ENCODE measurements around the gene USP2. TPM values are rescaled to one million over a fixed set of nuclear protein-coding genes. Genes with fewer than 3 reads are reported as not detected.

Gene USP2
- total RNA-seq, 2 experiments from 2014 or later = 0.55 to 0.68 TPM

DNA sequence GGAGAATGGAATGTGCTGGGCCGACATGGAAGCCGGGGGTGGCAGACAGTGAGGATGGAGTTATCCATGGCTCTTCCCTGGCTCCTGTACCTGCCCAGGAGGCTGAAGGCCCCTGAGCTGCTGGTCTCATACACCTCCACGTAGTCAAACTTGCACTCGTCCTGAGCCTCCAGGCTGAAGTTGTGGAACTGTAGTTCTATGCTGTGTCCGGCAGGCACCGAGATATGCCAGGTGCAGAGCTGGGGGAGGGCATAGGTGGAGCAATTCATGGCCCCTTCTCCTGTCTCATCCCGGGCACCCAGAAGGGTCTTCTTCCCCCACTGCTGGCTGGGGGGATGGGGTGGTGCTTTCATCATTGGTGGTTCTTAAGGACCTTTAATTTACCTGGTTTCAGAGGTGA, 37.8 kb downstream of the USP2 start:
- H3K9me3 Mint-ChIP-seq (ENCODE audit: insufficient read depth) = no peaks in the 10 kb centered on the region
- H3K27me3 Mint-ChIP-seq (ENCODE audit: low read depth) = peaks cover 36% of the 10 kb centered on the region
- POLR2A ChIA-PET = no interaction called here

DNA sequence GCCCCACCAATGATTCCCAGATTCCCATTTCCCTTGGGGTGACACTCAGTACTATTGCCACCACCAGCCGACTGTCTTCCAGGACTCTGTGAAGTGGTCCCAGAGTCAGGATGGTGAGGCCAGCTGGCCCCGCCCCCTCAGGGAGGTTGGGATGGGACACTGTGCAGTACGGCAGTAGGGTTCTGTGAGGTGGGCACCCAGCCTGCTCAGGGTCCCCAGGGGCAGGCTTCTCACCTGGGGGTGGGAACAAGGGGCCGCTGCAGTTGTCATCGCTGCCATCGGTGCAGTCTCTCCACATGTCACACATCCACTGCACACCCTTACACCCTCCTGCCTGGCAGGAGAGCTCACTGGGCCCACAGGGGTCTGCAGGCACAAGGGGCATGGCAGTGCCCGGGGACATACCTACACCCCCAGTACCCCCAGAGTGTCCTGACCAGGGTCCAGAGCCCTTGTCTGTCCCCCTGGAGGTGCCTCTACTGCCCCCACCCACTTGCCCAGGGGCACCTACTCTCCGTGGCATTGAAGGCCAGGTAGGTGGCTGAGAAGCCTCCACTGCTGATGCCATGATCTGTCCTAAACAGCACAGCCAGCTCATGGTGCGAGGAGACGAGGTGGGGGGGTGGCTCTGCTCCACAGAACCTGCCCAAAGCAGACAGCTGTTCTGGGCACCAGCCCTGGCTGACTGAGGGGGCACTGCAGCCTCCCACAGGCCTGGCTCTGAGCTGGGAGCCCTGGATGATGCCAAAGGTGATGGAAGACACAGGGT, 38.9 kb downstream of the USP2 start:
- DNase-seq (no peak), ATAC-seq (no peak)
- Mint-ChIP-seq H3K9me3 (ENCODE audit: insufficient read depth) (no peaks in the 10 kb centered on the region), H3K36me3 (ENCODE audit: low read depth) (peaks cover 3% of the 10 kb centered on the region), H3K27me3 (ENCODE audit: low read depth) (peaks cover 36% of the 10 kb centered on the region), H3K27ac (no peak overlapping the region), H3K4me1 (ENCODE audit: low read depth) (peaks cover 24% of the 10 kb centered on the region), H3K4me3 (no peak overlapping the region)
- POLR2A ChIA-PET = no interaction called here
- CTCF ChIA-PET = interaction anchor here (1.8 to 3.2 kb wide), 2 partner anchors 13 to 22 kb away, joined by 5 to 21 read pairs; no protein-coding TSS in a partner anchor

More for the DNA sequence above, 37.8 kb downstream of the USP2 start:
- DNase-seq (no peak), ATAC-seq (no peak)
- Mint-ChIP-seq H3K27ac (no peak overlapping the region), H3K4me3 (no peak overlapping the region), H3K4me1 (ENCODE audit: low read depth) (peaks cover 14% of the 10 kb centered on the region), H3K36me3 (ENCODE audit: low read depth) (peaks cover 1% of the 10 kb centered on the region)
- CTCF ChIA-PET = interaction anchor here (1.2 to 3.2 kb wide), 3 partner anchors 12 to 38 kb away, joined by 4 to 21 read pairs (median 5); partner anchors contain the start of gene USP2

DNA sequence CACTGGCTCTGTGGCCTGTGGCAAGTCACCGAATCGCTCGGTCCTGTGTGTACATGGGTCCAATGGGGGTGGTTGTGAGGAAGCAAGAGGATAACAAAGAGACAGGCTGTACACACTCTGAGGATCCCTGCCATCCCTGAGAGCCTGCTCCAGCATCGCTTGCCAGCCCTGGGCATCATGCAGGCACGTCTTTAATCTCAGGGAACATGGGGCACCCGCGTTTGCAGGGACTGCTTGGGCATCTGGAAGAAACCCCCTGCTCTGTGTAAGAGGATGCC, 39.5 kb downstream of the USP2 start:
- H3K9me3 Mint-ChIP-seq (ENCODE audit: insufficient read depth) = no peaks in the 10 kb centered on the region
- no peak for DNase-seq
- CTCF ChIA-PET = interaction anchor here (3.2 kb wide), 1 partner anchor 14 kb away, joined by 21 read pairs; no protein-coding TSS in a partner anchor
- H3K4me3 Mint-ChIP-seq = no peak overlapping the region
- POLR2A ChIA-PET = no interaction called here
- H3K27me3 Mint-ChIP-seq (ENCODE audit: low read depth) = peaks cover 36% of the 10 kb centered on the region
- peaks cover 30% of the 10 kb centered on the region for H3K4me1 Mint-ChIP-seq (ENCODE audit: low read depth)
- no peak overlapping the region for H3K27ac Mint-ChIP-seq
- peaks cover 9% of the 10 kb centered on the region for H3K36me3 Mint-ChIP-seq (ENCODE audit: low read depth)
- no peak for ATAC-seq

DNA sequence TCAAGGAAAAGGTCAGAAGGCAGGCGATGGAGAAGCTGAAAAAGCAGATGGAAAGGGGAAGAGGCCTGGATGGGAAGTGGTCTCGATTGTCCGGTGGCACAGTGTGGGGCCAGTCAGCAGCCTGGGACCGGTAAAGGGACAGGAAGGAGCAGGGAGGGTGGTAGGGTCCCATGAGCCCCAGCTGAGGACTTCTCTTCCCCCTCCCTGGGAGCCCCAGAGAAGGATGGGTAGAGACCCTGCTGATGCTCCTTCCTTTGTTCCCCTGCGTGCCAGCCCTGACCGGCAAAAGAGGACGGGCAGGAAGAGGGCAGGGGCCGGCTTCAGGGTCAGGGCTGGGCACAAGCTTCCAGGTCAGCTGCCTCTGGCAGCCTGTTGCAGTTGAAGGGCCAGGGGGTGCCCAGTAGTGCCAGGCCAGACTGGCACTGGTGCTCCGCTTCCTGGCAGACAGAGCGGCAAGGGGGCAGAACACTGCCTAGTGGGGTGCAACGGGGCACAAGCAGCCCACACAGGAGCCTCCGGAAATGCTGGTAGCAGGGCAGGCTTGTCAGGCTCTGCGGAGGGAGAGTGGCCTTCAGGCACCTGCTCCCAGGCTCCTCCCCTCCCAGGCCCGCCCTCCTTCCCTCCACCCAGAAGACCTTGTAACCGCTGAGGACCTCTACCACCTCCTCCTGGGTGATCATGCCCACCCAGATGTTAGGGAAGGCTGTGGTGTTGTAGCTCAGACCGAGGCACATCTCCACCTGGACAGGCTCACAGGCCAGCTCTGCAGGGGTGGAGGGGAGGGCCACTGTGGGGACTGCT, 40.1 kb downstream of the USP2 start:
- no peak overlapping the region for H3K27ac Mint-ChIP-seq
- ChIA-PET CTCF (interaction anchor here (1.1 to 5.1 kb wide), 4 partner anchors 15 to 133 kb away, joined by 3 to 96 read pairs (median 6); no protein-coding TSS in a partner anchor), POLR2A (no interaction called here)
- ATAC-seq (no peak), DNase-seq (no peak)
- peaks cover 33% of the 10 kb centered on the region for H3K27me3 Mint-ChIP-seq (ENCODE audit: low read depth)
- H3K9me3 Mint-ChIP-seq (ENCODE audit: insufficient read depth) = no peaks in the 10 kb centered on the region
- peaks cover 14% of the 10 kb centered on the region for H3K36me3 Mint-ChIP-seq (ENCODE audit: low read depth)
- no peak overlapping the region for H3K4me3 Mint-ChIP-seq
- H3K4me1 Mint-ChIP-seq (ENCODE audit: low read depth) = peaks cover 35% of the 10 kb centered on the region

DNA sequence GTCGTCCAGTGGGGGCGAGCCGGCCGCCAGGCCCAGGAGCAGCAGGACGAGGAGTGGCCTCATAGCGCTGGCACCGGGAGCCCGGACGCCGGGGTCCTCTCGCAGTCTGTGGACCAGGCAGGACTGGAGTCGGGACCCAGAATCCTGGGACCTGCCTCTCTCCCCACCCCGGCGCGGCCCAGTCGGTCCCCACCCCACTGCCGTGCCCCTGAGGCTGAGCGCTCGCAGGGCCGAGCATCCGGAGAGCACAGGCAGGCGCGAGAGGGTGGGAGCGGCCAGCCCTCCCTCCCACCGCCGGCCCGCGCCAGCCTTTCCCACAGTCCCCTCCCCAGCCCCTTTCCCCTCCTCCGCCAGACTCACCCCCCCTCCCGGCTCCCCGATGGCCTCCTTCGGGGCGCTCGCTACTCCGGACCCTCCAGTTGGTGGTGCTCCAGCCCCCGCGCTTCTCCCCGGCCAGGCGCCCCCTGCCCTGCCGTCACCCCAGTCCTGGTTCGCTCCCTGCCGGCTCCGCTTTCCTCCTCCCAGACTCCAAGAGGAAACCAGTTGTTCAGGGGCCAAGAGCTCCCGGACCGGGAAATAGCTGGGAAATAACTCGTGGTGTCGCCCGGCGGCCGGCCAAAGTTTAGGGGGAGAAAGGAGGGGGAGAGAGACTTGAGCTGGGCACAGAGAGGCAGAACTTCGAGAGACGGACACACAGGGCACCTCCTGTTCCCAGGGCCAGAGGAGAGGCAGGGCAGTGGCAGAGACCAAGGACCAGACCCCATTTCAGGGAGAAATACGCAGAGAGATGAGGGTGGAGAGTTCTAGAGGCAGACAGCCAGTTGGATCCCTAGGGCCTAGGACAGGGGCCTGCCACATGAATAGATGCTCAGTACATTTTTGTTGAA, 40.9 kb downstream of the USP2 start, which contains the start of gene C1QTNF5:
C1QTNF5 (minus strand) TSS at position 549 of the 887 bp plus-strand sequence; CDS start at position 63, 486 bp downstream.
- DNase-seq = no peak
- no peaks in the 10 kb centered on the region for H3K9me3 Mint-ChIP-seq (ENCODE audit: insufficient read depth)
- POLR2A ChIA-PET = no interaction called here
- CTCF ChIA-PET = interaction anchor here (0.6 to 5.1 kb wide), 17 partner anchors 8 to 140 kb away, joined by 3 to 96 read pairs (median 4); partner anchors contain the start of gene USP2
- peaks cover 22% of the 10 kb centered on the region for H3K36me3 Mint-ChIP-seq (ENCODE audit: low read depth)
- peaks cover 33% of the 10 kb centered on the region for H3K27me3 Mint-ChIP-seq (ENCODE audit: low read depth)
- no peak within 1 kb of the TSS for H3K4me3 Mint-ChIP-seq
- peaks cover 44% of the 10 kb centered on the region for H3K4me1 Mint-ChIP-seq (ENCODE audit: low read depth)
- no peak within 1 kb of the TSS for H3K27ac Mint-ChIP-seq
- peak; percentile 8 for ATAC-seq

DNA sequence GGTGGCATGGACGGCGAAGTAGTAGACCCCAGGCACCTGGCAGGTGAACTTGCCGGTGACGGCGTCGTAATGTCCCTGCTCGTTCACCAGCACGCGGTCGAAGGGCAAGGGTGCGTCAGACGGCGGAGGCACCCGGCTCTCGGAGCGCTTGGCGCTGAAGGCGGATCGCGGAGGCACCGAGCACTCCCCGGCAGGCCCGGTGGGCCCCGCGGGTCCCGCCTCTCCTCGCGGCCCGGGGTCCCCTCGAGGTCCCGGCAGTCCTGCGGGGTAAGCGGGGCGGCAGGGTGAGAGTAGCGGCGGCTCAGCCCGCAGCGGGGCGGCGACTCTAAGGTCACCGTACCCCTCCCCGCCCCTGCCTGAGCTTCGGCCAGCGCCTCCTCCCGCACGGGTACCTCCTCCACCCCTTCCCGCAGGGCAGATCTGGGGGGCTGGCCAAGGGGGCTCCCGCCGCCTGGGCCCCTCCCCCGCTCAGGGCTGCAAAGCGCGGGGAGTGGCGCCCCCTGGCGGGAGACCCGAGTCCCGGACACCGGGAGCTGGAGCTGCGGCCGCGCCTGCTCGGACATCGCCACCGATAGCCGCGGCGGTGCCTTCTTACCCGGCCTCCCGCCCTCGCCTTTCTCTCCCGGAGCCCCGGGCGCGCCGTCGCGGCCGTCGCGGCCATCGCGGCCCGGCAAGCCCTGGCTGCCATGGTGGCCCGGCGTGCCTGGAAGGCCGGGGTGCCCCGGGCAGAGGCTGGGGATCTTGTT, 41.7 kb downstream of the USP2 start:
- peak; percentile 49 for DNase-seq
- POLR2A ChIA-PET = no interaction called here
- ATAC-seq = peak; percentile 28
- Mint-ChIP-seq H3K36me3 (ENCODE audit: low read depth) (peaks cover 22% of the 10 kb centered on the region), H3K27ac (no peak overlapping the region), H3K27me3 (ENCODE audit: low read depth) (peaks cover 33% of the 10 kb centered on the region), H3K9me3 (ENCODE audit: insufficient read depth) (no peaks in the 10 kb centered on the region), H3K4me1 (ENCODE audit: low read depth) (peaks cover 51% of the 10 kb centered on the region), H3K4me3 (no peak overlapping the region)
- CTCF ChIA-PET = interaction anchor here (0.6 to 5.1 kb wide), 18 partner anchors 8 to 238 kb away, joined by 3 to 96 read pairs (median 4); partner anchors contain the start of genes DPAGT1, MCAM and USP2

DNA sequence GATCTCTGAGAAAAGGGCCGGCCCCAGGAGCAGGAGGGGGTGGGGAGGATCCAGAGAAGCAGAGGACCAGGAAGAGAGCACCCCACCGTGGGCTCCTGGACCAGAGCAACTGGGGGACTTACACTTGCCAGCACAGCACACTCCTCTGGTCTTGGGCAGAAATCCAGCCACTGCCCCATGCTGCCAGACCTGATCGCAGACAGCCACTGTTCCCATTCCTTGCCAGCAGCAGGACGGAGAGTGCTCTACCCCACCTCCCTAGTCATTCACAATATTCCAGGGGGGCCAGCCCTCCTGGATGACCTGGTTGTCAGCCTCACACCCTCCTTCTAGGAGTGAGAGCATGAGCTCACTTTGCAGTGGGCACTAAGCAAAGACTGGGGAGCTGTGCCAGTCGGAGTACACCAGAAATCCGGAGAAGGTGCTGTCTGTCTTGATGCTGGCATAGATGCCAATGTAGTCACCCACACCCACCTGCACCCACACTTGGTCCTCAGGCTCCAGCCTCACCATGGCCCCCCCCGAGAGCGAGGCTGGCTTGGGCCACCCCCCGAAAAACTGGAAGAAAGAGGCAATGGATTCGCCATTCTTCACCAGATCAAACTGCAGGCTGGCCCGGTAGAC, 42.4 kb downstream of the USP2 start:
- DNase-seq (no peak), ATAC-seq (no peak)
- POLR2A ChIA-PET = interaction anchor here (1.0 to 1.7 kb wide), 3 partner anchors 122 to 244 kb away, joined by 3 to 5 read pairs (median 4); partner anchors contain the start of gene CBL
- Mint-ChIP-seq H3K4me3 (no peak overlapping the region), H3K9me3 (ENCODE audit: insufficient read depth) (no peaks in the 10 kb centered on the region), H3K27ac (no peak overlapping the region), H3K36me3 (ENCODE audit: low read depth) (peaks cover 22% of the 10 kb centered on the region), H3K4me1 (ENCODE audit: low read depth) (peaks cover 55% of the 10 kb centered on the region), H3K27me3 (ENCODE audit: low read depth) (peaks cover 30% of the 10 kb centered on the region)
- CTCF ChIA-PET = interaction anchor here (1.0 to 5.1 kb wide), 36 partner anchors 9 to 271 kb away, joined by 3 to 96 read pairs (median 5); partner anchors contain the start of genes ABCG4, CBL, DPAGT1 and HINFP

DNA sequence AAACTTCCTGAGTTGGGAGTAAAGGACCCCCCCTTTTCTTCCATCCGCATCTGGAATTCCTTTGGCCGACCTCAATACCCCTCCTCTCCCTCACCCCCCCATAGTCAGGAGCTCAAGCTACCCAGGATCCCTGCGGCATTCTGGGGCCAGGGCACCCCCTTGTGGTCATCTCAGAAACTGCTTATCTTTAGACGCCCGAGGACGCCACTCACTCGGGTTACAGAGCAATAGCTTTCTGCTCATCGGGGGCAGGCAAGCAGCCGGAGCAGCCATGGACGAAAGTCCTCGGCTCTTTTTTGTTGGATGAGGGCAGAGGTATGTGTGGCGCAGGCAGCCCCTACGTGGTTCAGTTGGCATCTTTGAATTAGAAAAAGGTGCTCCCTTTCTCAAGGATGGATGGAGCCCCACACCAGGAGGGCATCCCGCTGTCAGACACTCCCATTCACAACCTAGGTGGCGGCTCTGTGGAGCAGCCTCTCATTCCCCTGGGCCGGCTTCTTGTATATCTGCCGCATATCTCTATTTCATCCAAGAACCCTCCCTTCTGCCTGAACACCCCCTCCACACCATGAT, 43.1 kb downstream of the USP2 start:
- no peaks in the 10 kb centered on the region for H3K9me3 Mint-ChIP-seq (ENCODE audit: insufficient read depth)
- peak; percentile 82 for DNase-seq
- no peak overlapping the region for H3K27ac Mint-ChIP-seq
- H3K36me3 Mint-ChIP-seq (ENCODE audit: low read depth) = peaks cover 22% of the 10 kb centered on the region
- CTCF ChIA-PET = interaction anchor here (0.6 to 5.1 kb wide), 48 partner anchors 10 to 271 kb away, joined by 3 to 96 read pairs (median 4); partner anchors contain the start of genes ABCG4, CBL, DPAGT1 and HINFP
- H3K4me3 Mint-ChIP-seq = no peak overlapping the region
- peak; percentile 27 for ATAC-seq
- POLR2A ChIA-PET = interaction anchor here (0.6 to 1.7 kb wide), 4 partner anchors 19 to 243 kb away, joined by 3 to 5 read pairs (median 4); partner anchors contain the start of gene CBL
- peaks cover 27% of the 10 kb centered on the region for H3K27me3 Mint-ChIP-seq (ENCODE audit: low read depth)
- H3K4me1 Mint-ChIP-seq (ENCODE audit: low read depth) = peaks cover 62% of the 10 kb centered on the region

DNA sequence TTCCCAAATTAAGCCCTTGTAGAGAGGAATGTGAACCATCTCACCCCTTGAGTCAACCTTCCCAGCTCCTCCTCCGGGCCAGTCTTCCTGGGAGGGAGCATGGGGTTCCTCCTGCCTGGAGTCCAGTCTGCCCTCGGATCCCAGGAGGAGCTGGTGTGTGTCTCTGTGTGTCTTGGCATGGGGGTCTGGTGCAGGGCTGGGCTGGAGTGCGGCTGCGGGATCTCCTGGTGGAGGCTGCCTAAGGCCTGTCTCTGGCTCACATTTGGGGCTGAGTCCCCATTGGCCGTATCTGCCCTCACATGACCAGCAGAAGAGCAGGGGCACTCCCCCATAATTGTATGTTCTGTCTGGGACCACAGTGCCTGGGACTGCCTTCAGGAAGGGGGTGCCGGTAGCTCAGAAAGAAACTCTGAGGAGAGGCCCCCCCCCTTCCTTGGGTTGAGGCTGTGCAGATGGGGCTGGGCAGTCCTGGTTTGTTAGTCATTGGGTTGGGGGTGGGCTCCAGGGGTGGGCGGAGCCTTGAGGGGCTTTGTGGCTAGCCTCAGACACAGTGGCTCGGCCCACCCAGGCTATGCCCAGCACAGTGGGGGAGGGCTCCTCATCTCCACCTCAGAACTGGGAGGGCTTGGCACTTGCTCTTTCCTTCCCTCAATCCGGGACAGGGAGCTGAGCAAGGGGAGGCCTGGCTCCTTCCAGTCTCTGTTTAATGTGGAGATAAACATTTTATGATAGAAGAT, 43.7 kb downstream of the USP2 start:
- Mint-ChIP-seq H3K4me3 (no peak overlapping the region), H3K9me3 (ENCODE audit: insufficient read depth) (no peaks in the 10 kb centered on the region), H3K4me1 (ENCODE audit: low read depth) (peaks cover 68% of the 10 kb centered on the region), H3K27ac (no peak overlapping the region), H3K27me3 (ENCODE audit: low read depth) (peaks cover 22% of the 10 kb centered on the region), H3K36me3 (ENCODE audit: low read depth) (peaks cover 22% of the 10 kb centered on the region)
- ChIA-PET POLR2A (interaction anchor here (1.0 to 1.7 kb wide), 3 partner anchors 123 to 243 kb away, joined by 3 to 5 read pairs (median 4); partner anchors contain the start of gene CBL), CTCF (interaction anchor here (0.6 to 5.1 kb wide), 45 partner anchors 10 to 270 kb away, joined by 3 to 96 read pairs (median 4); partner anchors contain the start of genes ABCG4, CBL, HINFP and MCAM)
- ATAC-seq = no peak
- DNase-seq = no peak
